Measurements from ENCODE around the gene DNAJB4.

Gene DNAJB4

GRCh38 chr1:78004719-78005447 is at the start of gene DNAJB4:
Gene DNAJB4, plus strand, starts transcription at chr1:78004939. Its CDS starts 172 bp downstream, at chr1:78005111.
- H3K4me3 Mint-ChIP-seq, result peak within 1 kb of the TSS; percentile 91
- peaks cover 9% of the 10 kb centered on the region for H3K36me3 Mint-ChIP-seq (ENCODE audit: low read depth)
- H3K27ac Mint-ChIP-seq, result peak within 1 kb of the TSS; percentile 96

GRCh38 chr1:77955709-77956108 is 49.0 kb upstream of the DNAJB4 start:
- H3K4me3 Mint-ChIP-seq, result no peak overlapping the region
- H3K9me3 Mint-ChIP-seq, result no peaks in the 10 kb centered on the region
- intact Hi-C loops (cut with micrococcal nuclease), result loop anchor here (10.0 kb wide), 1 partner anchor 151 kb away; no protein-coding TSS in a partner anchor
- H3K4me1 Mint-ChIP-seq (ENCODE audit: low read depth), result peaks cover 11% of the 10 kb centered on the region
- H3K36me3 Mint-ChIP-seq (ENCODE audit: low read depth), result peaks cover 83% of the 10 kb centered on the region
- H3K27me3 Mint-ChIP-seq, result no peaks in the 10 kb centered on the region
- H3K27ac Mint-ChIP-seq, result no peak overlapping the region

More at GRCh38 chr1:78004719-78005447, at the start of gene DNAJB4:
- intact Hi-C loops (cut with micrococcal nuclease), result loop anchor here (1.0 to 5.0 kb wide), 2 partner anchors 26 to 107 kb away; partner anchors contain the start of gene FUBP1
- no peaks in the 10 kb centered on the region for H3K9me3 Mint-ChIP-seq
- no peaks in the 10 kb centered on the region for H3K27me3 Mint-ChIP-seq
- peaks cover 15% of the 10 kb centered on the region for H3K4me1 Mint-ChIP-seq (ENCODE audit: low read depth)

- intact Hi-C loops (cut with micrococcal nuclease), result loop anchor here (10.0 kb wide), 1 partner anchor 152 kb away; no protein-coding TSS in a partner anchor
- Mint-ChIP-seq H3K27me3 (no peaks in the 10 kb centered on the region), H3K4me3 (no peak overlapping the region), H3K4me1 (ENCODE audit: low read depth) (peaks cover 6% of the 10 kb centered on the region), H3K9me3 (no peaks in the 10 kb centered on the region), H3K36me3 (ENCODE audit: low read depth) (peaks cover 84% of the 10 kb centered on the region), H3K27ac (no peak overlapping the region)
These were observed 48.3 kb upstream of the DNAJB4 start for GRCh38 chr1:77956464-77956863.

GRCh38 chr1:77958391-77958790 is 46.3 kb upstream of the DNAJB4 start:
- Mint-ChIP-seq H3K4me1 (ENCODE audit: low read depth) (no peaks in the 10 kb centered on the region), H3K9me3 (no peaks in the 10 kb centered on the region), H3K36me3 (ENCODE audit: low read depth) (peaks cover 84% of the 10 kb centered on the region), H3K4me3 (no peak overlapping the region), H3K27ac (no peak overlapping the region), H3K27me3 (no peaks in the 10 kb centered on the region)
- intact Hi-C loops (cut with micrococcal nuclease), result loop anchor here (10.0 kb wide), 1 partner anchor 154 kb away; no protein-coding TSS in a partner anchor

- H3K27me3 Mint-ChIP-seq, result no peaks in the 10 kb centered on the region
- no peak overlapping the region for H3K27ac Mint-ChIP-seq
- intact Hi-C loops (cut with micrococcal nuclease), result loop anchor here (10.0 kb wide), 1 partner anchor 154 kb away; no protein-coding TSS in a partner anchor
- no peak overlapping the region for H3K4me3 Mint-ChIP-seq
- no peaks in the 10 kb centered on the region for H3K9me3 Mint-ChIP-seq
- no peaks in the 10 kb centered on the region for H3K4me1 Mint-ChIP-seq (ENCODE audit: low read depth)
- H3K36me3 Mint-ChIP-seq (ENCODE audit: low read depth), result peaks cover 84% of the 10 kb centered on the region
These were observed 45.9 kb upstream of the DNAJB4 start for GRCh38 chr1:77958850-77959249.

GRCh38 chr1:77961392-77961791 is 43.3 kb upstream of the DNAJB4 start:
- Mint-ChIP-seq H3K27ac (no peak overlapping the region), H3K27me3 (no peaks in the 10 kb centered on the region), H3K36me3 (ENCODE audit: low read depth) (peaks cover 94% of the 10 kb centered on the region), H3K4me1 (ENCODE audit: low read depth) (no peaks in the 10 kb centered on the region), H3K9me3 (no peaks in the 10 kb centered on the region), H3K4me3 (no peak overlapping the region)
- intact Hi-C loops (cut with micrococcal nuclease), result loop anchor here (5.0 to 10.0 kb wide), 2 partner anchors 239 to 387 kb away; no protein-coding TSS in a partner anchor

GRCh38 chr1:77966291-77966690 is 38.4 kb upstream of the DNAJB4 start:
- Mint-ChIP-seq H3K4me1 (ENCODE audit: low read depth) (no peaks in the 10 kb centered on the region), H3K27ac (no peak overlapping the region), H3K27me3 (no peaks in the 10 kb centered on the region), H3K9me3 (no peaks in the 10 kb centered on the region), H3K4me3 (no peak overlapping the region), H3K36me3 (ENCODE audit: low read depth) (peaks cover 84% of the 10 kb centered on the region)
- intact Hi-C loops (cut with micrococcal nuclease), result loop anchor here (10.0 kb wide), 1 partner anchor 391 kb away; no protein-coding TSS in a partner anchor

GRCh38 chr1:77970192-77970591 is 34.5 kb upstream of the DNAJB4 start:
- Mint-ChIP-seq H3K9me3 (no peaks in the 10 kb centered on the region), H3K36me3 (ENCODE audit: low read depth) (peaks cover 70% of the 10 kb centered on the region), H3K4me1 (ENCODE audit: low read depth) (peaks cover 10% of the 10 kb centered on the region), H3K4me3 (no peak overlapping the region), H3K27ac (no peak overlapping the region), H3K27me3 (no peaks in the 10 kb centered on the region)
- intact Hi-C loops (cut with micrococcal nuclease), result no loop called here

- Mint-ChIP-seq H3K27ac (no peak overlapping the region), H3K36me3 (ENCODE audit: low read depth) (peaks cover 53% of the 10 kb centered on the region), H3K4me1 (ENCODE audit: low read depth) (peaks cover 28% of the 10 kb centered on the region), H3K4me3 (no peak overlapping the region), H3K27me3 (no peaks in the 10 kb centered on the region), H3K9me3 (no peaks in the 10 kb centered on the region)
- intact Hi-C loops (cut with micrococcal nuclease), result no loop called here
These were observed 32.7 kb upstream of the DNAJB4 start for GRCh38 chr1:77972080-77972479.

GRCh38 chr1:77975386-77975785 is 29.4 kb upstream of the DNAJB4 start:
- no peak overlapping the region for H3K4me3 Mint-ChIP-seq
- intact Hi-C loops (cut with micrococcal nuclease), result loop anchor here (5.0 kb wide), 1 partner anchor 137 kb away; no protein-coding TSS in a partner anchor
- no peak overlapping the region for H3K27ac Mint-ChIP-seq
- H3K9me3 Mint-ChIP-seq, result no peaks in the 10 kb centered on the region
- peaks cover 22% of the 10 kb centered on the region for H3K36me3 Mint-ChIP-seq (ENCODE audit: low read depth)
- H3K4me1 Mint-ChIP-seq (ENCODE audit: low read depth), result peaks cover 34% of the 10 kb centered on the region
- H3K27me3 Mint-ChIP-seq, result no peaks in the 10 kb centered on the region

GRCh38 chr1:77975907-77976306 is 28.8 kb upstream of the DNAJB4 start:
- Mint-ChIP-seq H3K36me3 (ENCODE audit: low read depth) (peaks cover 22% of the 10 kb centered on the region), H3K27ac (no peak overlapping the region), H3K27me3 (no peaks in the 10 kb centered on the region), H3K9me3 (no peaks in the 10 kb centered on the region), H3K4me3 (peak overlapping the region; percentile 40), H3K4me1 (ENCODE audit: low read depth) (peaks cover 34% of the 10 kb centered on the region)
- intact Hi-C loops (cut with micrococcal nuclease), result loop anchor here (5.0 kb wide), 1 partner anchor 136 kb away; no protein-coding TSS in a partner anchor

GRCh38 chr1:77976433-77977076 is 28.2 kb upstream of the DNAJB4 start:
- Mint-ChIP-seq H3K27me3 (no peaks in the 10 kb centered on the region), H3K4me1 (ENCODE audit: low read depth) (peaks cover 34% of the 10 kb centered on the region), H3K9me3 (no peaks in the 10 kb centered on the region), H3K36me3 (ENCODE audit: low read depth) (peaks cover 25% of the 10 kb centered on the region), H3K27ac (peak overlapping the region; percentile 52), H3K4me3 (no peak overlapping the region)
- intact Hi-C loops (cut with micrococcal nuclease), result loop anchor here (5.0 kb wide), 1 partner anchor 136 kb away; no protein-coding TSS in a partner anchor

- peaks cover 18% of the 10 kb centered on the region for H3K36me3 Mint-ChIP-seq (ENCODE audit: low read depth)
- H3K27ac Mint-ChIP-seq, result no peak overlapping the region
- H3K4me1 Mint-ChIP-seq (ENCODE audit: low read depth), result peaks cover 27% of the 10 kb centered on the region
- no peaks in the 10 kb centered on the region for H3K27me3 Mint-ChIP-seq
- H3K9me3 Mint-ChIP-seq, result no peaks in the 10 kb centered on the region
- no peak overlapping the region for H3K4me3 Mint-ChIP-seq
- intact Hi-C loops (cut with micrococcal nuclease), result loop anchor here (2.0 to 5.0 kb wide), 2 partner anchors 134 to 295 kb away; partner anchors contain the start of gene ZZZ3
These were observed 26.8 kb upstream of the DNAJB4 start for GRCh38 chr1:77977989-77978292.
